ENCODE measurements around the gene FAM168A.

GRCh38 chr11:73398132-73398526 is 199.8 kb downstream of the FAM168A start:
- TF ChIP-seq CTCF (IDR thresholded peaks at IDR 0.05; ENCODE audit: control extremely low read depth in 1 of 3, insufficient read depth in 1 of 3, low read depth in 1 of 3, low read length in 3 of 3): no peak
- no peak for TF ChIP-seq KDM1A (IDR thresholded peaks at IDR 0.05; ENCODE audit: borderline replicate concordance, low read length)

Data from H1 (cell line).